GM21528 (cell line): ENCODE data around the gene SGSM2.
A peak's percentile ranks its signal among the peaks of the same experiment; 100 is the strongest.

Experiments used
- ATAC-seq: cut with Tn5 transposase; IDR thresholded peaks from one replicate; pipeline ENCODE4 v1.9.1; 2021; ENCODE audit warnings: mild to moderate bottlenecking, moderate library complexity; ENCODE audit not compliant: unreplicated experiment, low FRiP score

The SGSM2 gene

GRCh38 chr17:2384439-2385127 is 47.3 kb downstream of the SGSM2 start:
- no peak for ATAC-seq

GRCh38 chr17:2385240-2386210 is 48.2 kb downstream of the SGSM2 start:
- no peak for ATAC-seq

- no peak for ATAC-seq
Measured at GRCh38 chr17:2386400-2387085, 49.2 kb downstream of the SGSM2 start.

- no peak for ATAC-seq
Measured at GRCh38 chr17:2387086-2388019, 50.1 kb downstream of the SGSM2 start.

GRCh38 chr17:2388020-2388682 is 50.9 kb downstream of the SGSM2 start:
- no peak for ATAC-seq

GRCh38 chr17:2388683-2389055 is 51.4 kb downstream of the SGSM2 start:
- no peak for ATAC-seq

GRCh38 chr17:2390199-2390836 is 53.0 kb downstream of the SGSM2 start:
- ATAC-seq = no peak

- no peak for ATAC-seq
Measured at GRCh38 chr17:2391597-2392251, 54.4 kb downstream of the SGSM2 start.

- peak; percentile 43 for ATAC-seq
Measured at GRCh38 chr17:2392252-2393173, 55.2 kb downstream of the SGSM2 start.

- peak; percentile 32 for ATAC-seq
Measured at GRCh38 chr17:2393174-2393953, 56.1 kb downstream of the SGSM2 start.

- no peak for ATAC-seq
Measured at GRCh38 chr17:2393954-2394749, 56.9 kb downstream of the SGSM2 start.

GRCh38 chr17:2394775-2395201 is 57.5 kb downstream of the SGSM2 start:
- no peak for ATAC-seq

- ATAC-seq = no peak
Measured at GRCh38 chr17:2395258-2396181, 58.2 kb downstream of the SGSM2 start.

- ATAC-seq = no peak
Measured at GRCh38 chr17:2396192-2396567, 58.9 kb downstream of the SGSM2 start.
